Neural crest cell (in vitro differentiated cells): Measurements from ENCODE around the gene SP110. TPM values are rescaled to one million over a fixed set of nuclear protein-coding genes. Genes with fewer than 3 reads are reported as not detected.

ENCODE experiments used
- DNase-seq: peaks from one replicate; pipeline ENCODE4 v3.0.0; 2021; ENCODE audit warnings: low read depth, mixed read lengths, low spot score
- H3K27ac Mint-ChIP-seq: one replicate; pipeline ENCODE4 v1.8.0; 2021; ENCODE audit warnings: mild to moderate bottlenecking, mixed read lengths; ENCODE audit not compliant: unreplicated experiment
- H3K27me3 Mint-ChIP-seq: 2 replicates; pipeline ENCODE4 v1.8.0; 2021; ENCODE audit warnings: low read depth, mild to moderate bottlenecking, mixed read lengths
- H3K36me3 Mint-ChIP-seq: 2 replicates; pipeline ENCODE4 v1.8.0; 2021; ENCODE audit warnings: low read depth, mild to moderate bottlenecking, mixed read lengths
- H3K4me1 Mint-ChIP-seq: 2 replicates; pipeline ENCODE4 v1.8.0; 2021; ENCODE audit warnings: mixed read lengths
- H3K4me3 Mint-ChIP-seq: one replicate; pipeline ENCODE4 v1.8.0; 2021; ENCODE audit warnings: mild to moderate bottlenecking, mixed read lengths
- H3K9me3 Mint-ChIP-seq: 2 replicates; pipeline ENCODE4 v1.8.0; 2021; ENCODE audit warnings: mixed read lengths
- total RNA-seq: library from RNA; stranded (reverse); gene quantifications from 2 replicates; pipeline ENCODE4 v1.2.1, GENCODE V29; 2021
- TF ChIP-seq, protein P1 (sequence below): fragments of 200-600 bp; sonication (generic); conservative IDR thresholded peaks from 2 replicates; pipeline ENCODE4 v1.5.0; 2021; ENCODE audit warnings: antibody characterized with exemption, mild to moderate bottlenecking

SP110 gene
- total RNA-seq, 1 donor from 2014 or later = 5.3 TPM

DNA sequence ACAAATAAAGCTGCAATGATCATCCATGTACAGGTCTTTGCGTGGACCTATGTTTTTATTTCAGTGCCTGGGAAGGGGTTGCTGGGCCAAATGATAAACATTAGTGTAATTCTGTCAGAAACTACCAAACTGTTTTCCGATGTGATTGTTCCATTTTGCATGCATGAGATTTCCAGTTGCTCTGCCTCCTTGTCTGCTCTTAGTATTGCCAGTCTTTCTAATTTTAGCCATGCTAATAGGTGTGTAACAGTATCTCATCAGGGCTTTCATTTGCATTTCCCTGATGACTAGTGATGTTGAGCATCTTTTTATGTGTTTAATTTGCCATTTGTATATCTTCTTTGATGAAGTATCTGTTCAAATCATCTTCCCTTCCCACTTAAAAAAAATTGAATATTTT, 67.5 kb downstream of the SP110 start:
- Mint-ChIP-seq H3K4me3 (no peak overlapping the region), H3K27ac (no peak overlapping the region), H3K9me3 (peaks cover 7% of the 10 kb centered on the region), H3K36me3 (no peaks in the 10 kb centered on the region), H3K27me3 (no peaks in the 10 kb centered on the region), H3K4me1 (peaks cover 5% of the 10 kb centered on the region)
- DNase-seq = no peak
- TF ChIP-seq, protein P1, sequence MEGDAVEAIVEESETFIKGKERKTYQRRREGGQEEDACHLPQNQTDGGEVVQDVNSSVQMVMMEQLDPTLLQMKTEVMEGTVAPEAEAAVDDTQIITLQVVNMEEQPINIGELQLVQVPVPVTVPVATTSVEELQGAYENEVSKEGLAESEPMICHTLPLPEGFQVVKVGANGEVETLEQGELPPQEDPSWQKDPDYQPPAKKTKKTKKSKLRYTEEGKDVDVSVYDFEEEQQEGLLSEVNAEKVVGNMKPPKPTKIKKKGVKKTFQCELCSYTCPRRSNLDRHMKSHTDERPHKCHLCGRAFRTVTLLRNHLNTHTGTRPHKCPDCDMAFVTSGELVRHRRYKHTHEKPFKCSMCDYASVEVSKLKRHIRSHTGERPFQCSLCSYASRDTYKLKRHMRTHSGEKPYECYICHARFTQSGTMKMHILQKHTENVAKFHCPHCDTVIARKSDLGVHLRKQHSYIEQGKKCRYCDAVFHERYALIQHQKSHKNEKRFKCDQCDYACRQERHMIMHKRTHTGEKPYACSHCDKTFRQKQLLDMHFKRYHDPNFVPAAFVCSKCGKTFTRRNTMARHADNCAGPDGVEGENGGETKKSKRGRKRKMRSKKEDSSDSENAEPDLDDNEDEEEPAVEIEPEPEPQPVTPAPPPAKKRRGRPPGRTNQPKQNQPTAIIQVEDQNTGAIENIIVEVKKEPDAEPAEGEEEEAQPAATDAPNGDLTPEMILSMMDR = no peak

DNA sequence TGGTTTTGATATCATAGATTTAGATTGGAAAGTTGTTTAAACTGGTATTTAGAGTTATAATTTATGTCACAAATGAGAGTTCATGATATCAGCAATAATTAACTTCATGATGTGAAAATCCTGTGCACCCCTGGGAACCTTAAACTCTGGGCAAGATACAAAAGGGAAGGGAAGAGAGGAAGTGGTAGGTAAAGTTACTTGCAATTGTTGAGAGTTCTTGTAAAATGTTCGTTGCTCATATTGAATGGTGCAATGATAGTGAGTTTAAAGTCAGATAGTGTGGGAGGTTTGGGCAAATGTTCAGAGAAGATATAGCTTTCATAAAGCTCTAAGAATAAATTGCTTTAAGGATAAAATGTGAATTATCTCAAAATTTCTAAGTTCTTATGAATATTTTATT, 75.4 kb downstream of the SP110 start:
- Mint-ChIP-seq H3K4me1 (no peaks in the 10 kb centered on the region), H3K36me3 (peaks cover 6% of the 10 kb centered on the region), H3K9me3 (peaks cover 9% of the 10 kb centered on the region), H3K27ac (no peak overlapping the region), H3K4me3 (no peak overlapping the region), H3K27me3 (peaks cover 3% of the 10 kb centered on the region)
- TF ChIP-seq, protein P1 = no peak
- no peak for DNase-seq

DNA sequence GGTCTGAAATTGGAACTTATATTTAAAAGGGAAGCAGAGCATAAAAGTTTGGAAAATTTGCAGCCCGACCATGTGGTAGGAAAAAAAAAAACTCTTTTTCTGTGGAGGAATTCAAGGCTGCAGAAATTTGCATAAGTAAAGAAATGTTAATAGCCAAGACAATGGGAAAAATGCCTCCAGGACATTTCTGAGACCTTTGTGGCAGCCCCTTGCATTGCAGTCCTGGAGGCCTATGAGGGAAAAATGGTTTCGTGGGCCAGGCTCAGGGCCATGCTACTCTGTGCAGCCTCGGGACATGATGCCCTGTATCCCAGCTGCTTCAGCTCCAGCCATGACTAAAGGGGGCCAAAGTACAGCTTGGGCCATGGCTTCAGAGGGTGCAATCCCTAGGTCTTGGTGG, 79.1 kb downstream of the SP110 start:
- Mint-ChIP-seq H3K4me3 (no peak overlapping the region), H3K27ac (no peak overlapping the region), H3K4me1 (no peaks in the 10 kb centered on the region), H3K27me3 (peaks cover 3% of the 10 kb centered on the region), H3K9me3 (peaks cover 9% of the 10 kb centered on the region), H3K36me3 (peaks cover 6% of the 10 kb centered on the region)
- DNase-seq = no peak
- TF ChIP-seq, protein P1 = no peak

DNA sequence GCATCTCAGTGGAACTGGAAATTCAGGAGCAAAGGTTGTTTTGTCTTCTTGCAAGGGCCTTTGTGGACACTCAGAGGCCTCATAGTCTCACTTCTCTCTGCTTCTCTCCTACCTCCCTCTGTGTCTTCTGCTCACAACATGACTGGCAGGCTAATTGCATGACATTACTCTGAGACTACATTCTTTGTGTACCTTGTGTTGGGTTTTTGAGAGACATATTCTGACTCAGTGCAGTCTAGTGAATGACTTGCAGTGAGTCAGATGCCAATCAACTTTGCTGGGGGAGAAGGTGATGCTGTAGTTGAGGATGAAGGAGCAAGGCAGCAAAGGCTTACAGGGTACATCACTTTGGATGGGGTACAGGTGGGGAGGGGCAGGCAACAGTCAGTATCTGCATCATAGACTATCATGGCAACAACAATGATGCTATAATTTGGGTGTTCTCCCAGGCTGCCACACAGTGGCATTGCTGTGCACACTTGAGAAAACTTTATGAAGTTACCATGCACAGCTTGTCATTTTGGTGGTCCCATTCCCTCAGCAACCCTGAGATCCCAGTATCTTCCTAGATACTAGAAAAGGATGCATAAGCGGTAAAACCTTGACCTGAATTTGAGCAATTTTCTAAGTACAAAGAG, 81.8 kb downstream of the SP110 start:
- H3K4me3 Mint-ChIP-seq = no peak overlapping the region
- H3K27ac Mint-ChIP-seq = no peak overlapping the region
- H3K36me3 Mint-ChIP-seq = peaks cover 6% of the 10 kb centered on the region
- H3K9me3 Mint-ChIP-seq = peaks cover 9% of the 10 kb centered on the region
- H3K4me1 Mint-ChIP-seq = no peaks in the 10 kb centered on the region
- TF ChIP-seq, protein P1 = no peak
- DNase-seq = no peak
- peaks cover 3% of the 10 kb centered on the region for H3K27me3 Mint-ChIP-seq

DNA sequence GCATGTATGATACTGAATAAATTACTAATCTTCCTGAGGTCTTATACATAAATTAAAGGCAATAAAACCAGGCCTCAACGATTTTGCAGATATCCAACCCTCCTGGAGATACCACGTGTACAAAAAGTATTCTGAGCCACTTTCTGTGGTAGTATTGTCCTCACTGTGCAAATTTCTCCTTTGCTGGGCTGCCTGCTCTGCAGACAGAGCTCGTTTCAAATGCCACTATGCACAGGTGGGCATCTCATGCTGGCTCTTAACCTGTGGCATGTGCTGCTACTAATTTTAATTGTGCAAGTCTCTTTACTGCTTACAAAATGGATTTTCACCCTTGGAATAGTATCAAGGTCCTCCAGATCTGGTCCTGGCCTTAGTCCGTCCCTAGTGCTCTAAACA, 84.7 kb downstream of the SP110 start:
- TF ChIP-seq, protein P1 = no peak
- Mint-ChIP-seq H3K36me3 (peaks cover 2% of the 10 kb centered on the region), H3K9me3 (peaks cover 5% of the 10 kb centered on the region), H3K27ac (no peak overlapping the region), H3K4me1 (no peaks in the 10 kb centered on the region), H3K4me3 (no peak overlapping the region), H3K27me3 (no peaks in the 10 kb centered on the region)
- no peak for DNase-seq
